Stimulated activated CD4-positive, alpha-beta T cell treated with anti-CD3 and anti-CD28 coated beads, Interleukin-4, amount 100 ng/mL, for 1 hour (primary cell): ENCODE data around the gene NKX2-2.

Experiments
- DNase-seq: peaks from one replicate; pipeline ENCODE4 v3.0.0-alpha.2; 2020

Gene NKX2-2

GRCh38 chr20:21513881-21514540 lies at the start of gene NKX2-2:
Gene NKX2-2 (minus strand): TSS chr20:21514064. CDS start chr20:21513669, 395 bp downstream.
- no peak for DNase-seq

DNA sequence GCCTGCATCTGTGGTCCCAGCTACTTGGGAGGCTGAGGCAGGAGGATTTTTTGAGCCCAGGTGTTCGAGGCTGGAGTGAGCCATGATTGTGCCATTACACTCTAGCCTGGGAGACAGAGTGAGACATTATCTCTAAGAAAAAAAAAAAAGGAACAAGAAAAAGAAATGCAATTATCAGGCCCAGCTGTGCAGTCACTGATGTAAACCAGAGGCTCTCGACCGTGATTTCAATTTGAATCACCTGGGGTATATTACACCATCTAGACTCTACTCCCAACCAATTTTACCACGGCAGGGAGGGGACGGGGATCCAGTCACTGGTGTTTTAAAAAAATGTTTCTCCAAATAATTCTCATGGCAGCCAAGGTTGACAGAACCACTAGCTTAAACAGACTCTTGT lies 48.8 kb upstream of the NKX2-2 start:
- DNase-seq: no peak

DNA sequence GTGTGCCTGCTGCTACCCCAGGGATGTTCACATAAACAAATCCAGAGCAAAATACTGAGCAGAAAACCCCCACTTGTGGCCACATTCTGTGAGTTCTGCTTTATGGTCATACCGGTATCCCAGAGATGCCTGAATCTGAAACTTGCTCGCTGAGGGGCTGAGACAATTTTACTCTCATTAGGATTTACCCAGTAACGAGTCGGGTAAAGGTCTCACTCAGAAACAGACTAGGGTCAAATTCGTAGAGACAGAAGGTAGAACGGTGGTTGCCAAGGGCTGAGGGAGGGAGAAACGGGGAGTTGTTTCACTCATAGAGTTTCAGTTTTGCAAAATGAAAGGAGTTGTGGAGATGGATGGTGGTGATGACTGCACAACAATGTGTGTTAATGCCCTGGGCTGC lies 45.4 kb upstream of the NKX2-2 start:
- DNase-seq: no peak

- peak; percentile 23 for DNase-seq
These were observed 43.6 kb upstream of the NKX2-2 start for GRCh38 chr20:21557241-21558020.

DNA sequence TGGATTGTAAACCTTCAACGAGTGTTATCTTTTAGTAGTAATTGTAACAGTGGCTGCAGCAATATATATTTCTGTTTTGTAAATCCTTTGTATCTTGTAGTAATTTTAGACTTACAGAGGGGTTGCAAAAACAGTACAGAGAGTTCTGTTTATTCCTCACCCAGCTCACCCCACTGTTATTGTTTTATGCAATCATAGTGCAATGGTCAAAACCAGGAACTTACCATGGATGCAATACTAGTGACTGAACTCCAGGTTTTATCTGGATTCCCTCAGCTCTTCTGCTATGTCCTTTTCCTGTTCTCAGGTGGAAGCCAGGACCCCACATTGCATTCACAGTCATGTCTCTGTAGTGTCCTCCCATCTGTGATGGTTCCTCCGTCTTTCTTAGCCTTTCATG lies 42.5 kb upstream of the NKX2-2 start:
- no peak for DNase-seq

DNA sequence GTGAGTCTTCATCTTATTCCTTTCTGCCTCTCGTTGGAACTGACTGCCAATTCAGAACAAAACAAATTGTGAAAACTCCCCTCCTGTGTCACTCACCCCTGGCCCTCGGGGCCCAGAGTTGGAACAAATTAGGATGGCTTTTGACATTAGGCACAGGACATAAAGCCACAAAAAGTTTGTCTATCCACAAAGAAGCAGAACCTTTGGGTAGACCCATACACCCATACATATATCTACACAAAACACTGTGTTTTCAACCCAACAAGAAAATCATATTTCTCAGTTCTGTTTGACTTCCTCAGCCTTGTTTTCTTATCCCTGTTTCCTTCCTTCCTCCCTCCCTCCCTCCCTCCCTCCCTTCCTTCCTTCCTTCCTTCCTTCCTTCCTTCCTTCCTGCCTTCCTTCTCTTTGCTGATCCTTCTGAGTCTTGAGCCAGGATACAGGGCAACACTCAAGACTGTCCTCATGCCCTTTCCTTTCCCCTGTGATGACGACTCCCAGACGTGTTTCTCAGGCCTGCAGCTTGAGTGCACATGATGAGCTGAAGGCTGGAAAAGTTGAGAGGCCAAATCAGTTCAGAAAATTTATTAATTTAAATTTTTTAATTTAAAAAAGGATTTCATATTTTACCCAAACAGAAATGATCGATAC lies 41.7 kb upstream of the NKX2-2 start:
- DNase-seq: no peak

- no peak for DNase-seq
These were observed 41.1 kb upstream of the NKX2-2 start for GRCh38 chr20:21554985-21555384.

- DNase-seq: no peak
These were observed 40.6 kb upstream of the NKX2-2 start for GRCh38 chr20:21554376-21554890.

DNA sequence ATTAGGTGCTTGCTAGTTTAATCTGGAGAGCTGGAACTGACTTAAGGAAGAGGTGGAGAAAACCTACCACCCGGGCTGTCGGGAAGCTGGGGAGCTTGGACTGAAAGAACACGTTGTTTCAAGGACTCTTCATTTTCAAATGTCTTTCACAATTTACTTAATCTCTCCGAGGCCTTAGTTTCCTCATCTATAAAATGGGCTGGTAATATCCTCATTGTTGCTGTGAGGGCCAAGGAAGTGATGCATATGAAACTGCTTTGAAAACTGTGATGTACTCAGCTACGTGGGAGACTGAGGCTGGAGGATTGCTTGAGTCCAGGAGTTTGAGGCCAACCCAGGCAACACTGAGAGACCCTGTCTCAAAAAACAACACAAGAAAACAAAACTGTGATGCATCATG lies 36.7 kb upstream of the NKX2-2 start:
- DNase-seq: no peak

DNA sequence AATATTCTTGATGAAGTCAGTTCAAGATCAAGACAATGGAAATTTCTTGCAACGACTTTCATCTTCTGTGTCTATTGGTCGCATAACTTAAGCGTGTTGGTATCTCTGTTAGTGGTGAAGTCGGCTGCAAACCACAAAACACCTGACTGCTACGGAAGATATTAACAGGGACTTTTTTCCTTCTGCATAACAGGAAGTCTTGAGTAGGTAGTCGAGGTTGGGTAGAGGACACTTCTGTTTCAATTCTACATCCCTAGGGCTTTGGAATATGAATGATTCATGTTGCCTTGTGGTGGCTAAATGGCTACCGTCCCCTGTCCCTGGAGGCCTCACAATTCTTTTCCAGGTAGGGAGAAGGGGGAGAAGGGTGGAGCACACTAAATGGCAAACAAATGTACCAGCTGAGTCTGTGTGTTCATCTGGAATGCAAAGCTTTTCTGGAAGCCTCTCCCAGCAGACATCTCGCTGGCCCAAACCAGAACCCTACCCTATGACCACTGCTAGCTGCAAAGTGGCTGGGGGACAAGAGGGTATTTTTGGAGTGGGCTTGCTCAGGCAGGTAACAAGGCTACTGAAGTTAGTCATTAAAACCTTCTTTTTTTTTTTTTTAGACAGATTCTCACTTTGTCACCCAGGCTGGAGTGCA lies 34.6 kb upstream of the NKX2-2 start:
- DNase-seq: peak; percentile 17

GRCh38 chr20:21546355-21546754 lies 32.5 kb upstream of the NKX2-2 start:
- DNase-seq: no peak

DNA sequence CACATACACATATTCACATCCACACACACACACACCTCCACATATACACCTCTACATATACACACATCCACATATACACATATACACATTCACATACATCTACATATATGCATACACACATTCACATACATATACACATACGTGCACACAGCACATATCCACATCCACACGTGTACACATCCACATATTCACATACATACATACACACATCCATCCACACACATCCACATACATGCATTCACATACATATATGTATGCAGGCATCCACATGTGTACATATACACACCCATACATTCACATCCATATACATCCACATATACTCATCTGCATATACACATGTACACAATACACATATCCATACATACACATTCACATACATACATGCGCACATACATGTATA lies 25.6 kb upstream of the NKX2-2 start:
- DNase-seq: no peak

- no peak for DNase-seq
These were observed 21.0 kb upstream of the NKX2-2 start for GRCh38 chr20:21534886-21535285.

DNA sequence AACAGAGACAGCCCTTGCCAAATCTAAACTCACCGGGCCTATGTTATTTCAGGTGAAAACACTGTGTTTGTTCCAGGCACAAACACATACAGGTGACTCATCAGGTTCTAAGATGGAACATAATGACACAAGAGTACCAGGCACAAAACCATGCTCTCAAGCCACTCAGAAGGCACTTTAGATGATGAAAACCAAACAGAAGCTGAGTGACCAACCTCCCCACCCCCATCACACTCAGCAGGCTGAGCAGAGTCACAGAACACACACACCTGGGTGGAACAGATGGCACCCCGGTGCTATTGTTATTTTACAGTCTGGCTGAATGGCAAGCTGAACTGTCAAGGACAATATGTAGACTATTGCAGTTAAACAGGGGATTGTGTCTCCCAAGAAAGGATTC lies 20.6 kb upstream of the NKX2-2 start:
- no peak for DNase-seq

DNA sequence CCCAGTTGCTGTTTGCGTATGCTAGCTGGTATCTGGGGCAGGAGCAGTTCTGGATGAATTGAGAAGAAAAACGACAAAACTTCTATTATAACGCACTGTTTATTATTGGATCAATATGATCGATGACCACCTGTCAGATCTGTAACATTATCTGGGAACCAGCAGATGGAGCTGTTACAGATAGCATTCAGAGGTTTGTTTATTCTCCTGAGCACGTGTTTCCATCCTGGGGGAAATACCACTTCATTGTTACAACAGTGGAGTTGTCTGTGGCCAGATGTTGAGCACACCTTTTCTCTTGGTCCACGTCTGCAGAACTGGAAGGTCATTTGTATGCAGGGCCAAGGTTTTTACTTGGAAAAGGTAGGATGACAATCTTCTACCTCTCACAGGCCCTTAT lies 16.0 kb upstream of the NKX2-2 start:
- no peak for DNase-seq

DNA sequence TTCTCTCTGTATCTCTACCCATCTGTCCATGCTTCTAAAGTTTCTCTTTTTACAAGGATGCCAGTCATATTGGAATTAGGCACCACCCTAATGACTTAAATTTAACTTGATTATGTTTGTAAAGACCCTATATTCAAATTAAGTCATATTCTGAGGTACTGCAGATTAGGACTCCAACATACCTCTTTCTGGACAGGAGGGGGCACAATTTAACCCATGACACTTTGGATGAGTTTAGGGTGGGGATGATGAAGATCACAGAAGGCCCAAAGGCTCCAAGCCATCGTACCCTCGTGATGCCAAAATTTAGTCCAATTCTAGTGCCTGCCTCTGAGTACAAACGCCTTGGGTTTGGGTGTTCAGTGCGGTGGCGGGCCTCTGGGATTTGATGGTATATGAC lies 15.0 kb upstream of the NKX2-2 start:
- no peak for DNase-seq

DNA sequence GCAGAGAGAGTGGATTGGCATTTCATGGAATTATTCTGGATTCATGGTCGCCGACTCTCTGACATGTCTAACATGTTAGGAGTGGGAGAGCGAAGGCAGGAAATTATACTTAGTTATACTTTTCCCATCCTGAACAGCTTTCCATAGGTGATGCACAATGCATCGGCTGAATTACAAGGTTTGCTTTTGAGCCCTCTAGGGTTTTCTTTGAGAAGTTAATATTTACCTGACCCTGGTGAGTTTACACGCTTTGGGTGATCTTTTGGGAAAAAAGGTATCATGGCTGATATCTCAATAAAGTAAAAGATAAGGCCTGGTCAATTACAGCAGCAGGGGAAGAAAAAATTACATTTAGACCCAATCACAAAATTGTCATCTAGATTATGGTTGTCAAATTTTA lies 14.0 kb upstream of the NKX2-2 start:
- no peak for DNase-seq

DNA sequence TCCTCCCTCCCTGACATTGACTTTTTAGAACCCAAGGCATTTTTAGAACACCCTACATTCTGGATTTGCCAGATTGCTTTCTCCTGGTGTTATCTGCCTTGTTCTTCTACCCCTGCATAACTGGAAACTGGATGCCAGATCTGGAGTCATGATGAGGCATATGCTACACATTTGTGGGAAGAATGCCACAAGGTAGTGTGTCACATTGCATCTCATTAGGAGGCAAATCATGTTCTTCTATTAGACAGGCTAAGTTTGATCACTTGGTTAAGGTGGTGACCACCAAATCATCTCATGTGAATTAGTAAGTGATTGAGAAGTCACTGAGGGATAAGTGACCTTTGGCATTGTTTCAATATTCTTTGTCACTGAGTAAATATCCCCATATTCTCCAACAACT lies 12.9 kb upstream of the NKX2-2 start:
- no peak for DNase-seq

DNA sequence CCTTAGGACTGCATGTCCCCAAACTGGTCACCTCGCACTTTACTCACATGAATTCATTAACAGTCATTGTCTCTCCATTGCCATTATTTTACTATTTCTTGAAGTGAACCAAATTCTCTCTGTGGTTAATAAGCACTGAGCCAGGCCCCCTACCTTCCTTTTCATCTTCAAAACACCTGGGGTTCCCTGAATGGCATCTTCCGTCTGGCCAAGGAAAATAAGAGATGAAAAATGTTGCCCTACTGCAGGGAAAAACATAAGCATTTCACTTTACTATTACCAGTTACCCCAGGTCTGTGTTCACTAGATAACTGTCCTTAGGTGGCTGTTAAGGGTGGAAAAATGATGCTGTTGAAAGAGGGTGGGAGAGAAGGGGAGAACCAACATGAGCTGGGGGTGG lies 10.0 kb upstream of the NKX2-2 start:
- no peak for DNase-seq

DNA sequence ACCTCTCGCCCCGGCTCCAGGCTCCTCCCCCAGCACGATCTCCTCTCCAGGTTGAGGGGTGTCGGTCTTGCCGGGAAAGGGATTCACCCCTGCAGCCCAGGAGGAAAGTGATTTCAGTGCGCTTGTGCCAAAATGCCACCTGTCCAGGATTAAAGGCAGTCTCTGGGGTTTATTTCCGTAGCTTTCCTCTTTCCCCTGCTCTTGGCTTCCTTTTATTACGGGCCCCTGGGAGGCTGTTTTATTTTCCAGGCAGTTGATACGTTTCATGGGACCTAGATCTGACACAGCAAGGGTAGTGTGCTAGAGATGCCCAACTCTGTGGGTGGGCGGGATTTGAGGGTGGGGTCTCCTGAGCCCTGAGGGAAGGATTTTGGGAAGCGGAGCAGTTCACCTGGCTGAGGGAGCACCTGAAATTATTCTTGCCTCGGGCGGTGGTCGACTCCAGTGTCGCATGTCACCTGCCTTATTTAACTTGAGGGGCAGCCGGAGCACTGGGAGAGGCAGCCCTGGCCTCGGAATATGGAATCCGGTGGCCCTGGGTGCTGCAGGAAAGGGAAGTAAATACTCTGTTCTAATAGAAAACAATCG lies 9.5 kb upstream of the NKX2-2 start:
- DNase-seq: no peak

DNA sequence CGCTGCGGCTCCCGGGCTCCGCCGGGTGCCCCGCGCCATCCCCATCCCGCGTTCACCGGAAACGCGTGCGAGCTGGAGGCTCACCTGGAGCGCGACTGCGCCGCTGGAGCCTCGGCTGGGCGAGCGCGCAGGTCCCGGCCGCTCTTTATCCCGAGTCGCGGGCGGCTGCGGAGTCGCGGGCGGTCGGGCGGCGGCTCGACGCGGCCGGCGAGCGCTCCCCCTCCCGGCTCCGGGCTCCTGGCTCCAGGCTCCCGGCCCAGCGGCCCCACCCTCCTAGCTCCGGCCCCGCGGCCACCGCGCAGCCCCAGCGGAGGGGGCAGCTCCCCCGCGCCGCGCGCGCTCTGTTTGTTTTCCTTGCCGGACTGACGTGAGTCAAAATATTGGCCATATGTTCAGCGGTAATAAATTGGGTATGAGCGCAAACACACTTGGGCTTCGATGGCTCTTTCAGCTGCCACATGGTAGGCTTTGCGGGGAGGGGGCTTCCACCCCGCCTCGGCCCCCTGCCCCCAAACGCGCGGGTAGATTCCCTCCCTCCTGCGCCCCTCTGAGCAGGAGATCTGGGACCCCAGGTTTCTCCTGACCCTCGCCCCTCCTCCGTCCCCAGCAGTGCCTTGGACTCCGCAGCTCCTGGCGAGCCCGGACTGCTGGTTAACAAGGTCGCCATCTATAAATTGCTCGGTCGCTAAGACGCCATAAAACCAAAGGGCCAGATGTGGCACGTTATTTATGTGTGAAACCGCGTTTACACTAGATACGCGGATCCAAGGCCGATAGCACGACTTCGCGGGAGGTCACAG lies 8.8 kb upstream of the NKX2-2 start:
- no peak for DNase-seq
